ENCODE data around the gene SREBF1. TPM values are rescaled to one million over a fixed set of nuclear protein-coding genes. Genes with fewer than 3 reads are reported as not detected.

The SREBF1 gene
- total and polyA plus RNA-seq, 2 of the 8 experiments (the other 6 are each of a cell fraction or from before 2014, with no cell fraction given), result 28.6 to 70.8 TPM

GRCh38 chr17:17812211-17813054 is 24.4 kb downstream of the SREBF1 start (continued):
- no peak for TF ChIP-seq ATF3 (IDR thresholded peaks at IDR 0.05; ENCODE audit: insufficient read depth, low read depth, low read length)
- no peak for TF ChIP-seq EGR1 (IDR thresholded peaks at IDR 0.05; ENCODE audit: borderline replicate concordance, low read depth, low read length)
- no peak for TF ChIP-seq EZH2 (IDR thresholded peaks at IDR 0.05; ENCODE audit: low read depth, low read length, severe bottlenecking)
- no peak for TF ChIP-seq KDM4A (IDR thresholded peaks at IDR 0.05; ENCODE audit: low read depth, low read length, severe bottlenecking)
- TF ChIP-seq KDM1A (IDR thresholded peaks at IDR 0.05; ENCODE audit: borderline replicate concordance, low read length), result no peak
- no peak for TF ChIP-seq SIX5 (IDR thresholded peaks at IDR 0.05; ENCODE audit: low read depth, low read length)
- no peak for TF ChIP-seq CHD1 (IDR thresholded peaks at IDR 0.05; ENCODE audit: low read depth, low read length)
- no peak; the same call in 1 of the 2 replicates for TF ChIP-seq SUZ12 (IDR thresholded peaks at IDR 0.05; ENCODE audit: low read length)
- no peak for TF ChIP-seq CHD7 (IDR thresholded peaks at IDR 0.05; ENCODE audit: insufficient replicate concordance, low read length)
